Body of pancreas (tissue), 4 donors: ENCODE measurements around the gene SOX13. TPM values are rescaled to one million over a fixed set of nuclear protein-coding genes. Genes with fewer than 3 reads are reported as not detected.

Experiments
- ATAC-seq: fragments of 150-250 bp; one replicate; pipeline ENCODE4 v1.9.1; 2016
- DNase-seq, 4 donors: peaks; one replicate each; pipeline ENCODE4 v3.0.0-alpha.2; 2019
- H3K27ac ChIP-seq, 4 donors: fragments of 200-600 bp; sonication (generic); 1 replicate in 3 of 4; 2 replicates in 1 of 4; pipeline versions ENCODE4 v1.5.1 to v1.6.1; 2016 to 2019; ENCODE audit warnings: mild to moderate bottlenecking in 1 of 4, mixed read lengths in 1 of 4, moderate library complexity in 1 of 4
- H3K27me3 ChIP-seq, 2 donors: fragments of 200-600 bp; sonication (generic); one replicate each; pipeline ENCODE4 v1.6.0; 2016; ENCODE audit warnings: mild to moderate bottlenecking in 1 of 2
- H3K36me3 ChIP-seq, 2 donors: fragments of 200-600 bp; sonication (generic); replicated peaks in 1 of 2; 2 replicates each; pipeline ENCODE4 v1.5.1; 2016; ENCODE audit warnings: low read depth in 2 of 2; ENCODE audit not compliant: insufficient read depth in 1 of 2
- H3K4me1 ChIP-seq: fragments of 200-600 bp; sonication (generic); one replicate; pipeline ENCODE4 v1.6.0; 2016
- H3K4me3 ChIP-seq, 2 donors: fragments of 200-600 bp; sonication (generic); 1 replicate in 1 of 2; 2 replicates in 1 of 2; pipeline ENCODE4 v1.5.1; 2016 to 2019
- H3K9me3 ChIP-seq, 3 donors: fragments of 200-600 bp; sonication (generic); 1 replicate in 2 of 3; 2 replicates in 1 of 3; pipeline ENCODE4 v1.5.1; 2016
- CTCF ChIP-seq, 7 experiments: fragments of 450-650 bp in 4 of 7; fragments of 200-600 bp in 3 of 7; sonication (generic) in 3 of 7; IDR thresholded peaks; one replicate each; pipeline ENCODE4 v1.5.1; 2016 to 2019; ENCODE audit warnings: antibody characterized with exemption in 7 of 7
- POLR2A ChIP-seq, 3 donors: fragments of 450-650 bp; IDR thresholded peaks; one replicate each; pipeline ENCODE4 v1.6.1; 2016; ENCODE audit warnings: antibody characterized with exemption in 3 of 3, mild to moderate bottlenecking in 2 of 3
- WGBS, 2 donors: methylation state at CpG; one replicate each; pipeline ENCODE4 v1.1.5; 2017; 5-methylcytosine and 5-hydroxymethylcytosine counted together
- intact Hi-C: fragments of 100-400 bp; cut with DNase I; formaldehyde crosslinking; loops from one replicate; pipeline ENCODE4 v1.15.1; 2023
- total RNA-seq, 2 donors: library from RNA; depleted of rRNA; stranded (reverse); fragments of >200 nt; gene quantifications; one replicate each; pipeline ENCODE4 v1.1.0, GENCODE V29; 2016

SOX13 gene
- total RNA-seq, 2 donors from 2014 or later = 29.6 to 37.2 TPM

DNA sequence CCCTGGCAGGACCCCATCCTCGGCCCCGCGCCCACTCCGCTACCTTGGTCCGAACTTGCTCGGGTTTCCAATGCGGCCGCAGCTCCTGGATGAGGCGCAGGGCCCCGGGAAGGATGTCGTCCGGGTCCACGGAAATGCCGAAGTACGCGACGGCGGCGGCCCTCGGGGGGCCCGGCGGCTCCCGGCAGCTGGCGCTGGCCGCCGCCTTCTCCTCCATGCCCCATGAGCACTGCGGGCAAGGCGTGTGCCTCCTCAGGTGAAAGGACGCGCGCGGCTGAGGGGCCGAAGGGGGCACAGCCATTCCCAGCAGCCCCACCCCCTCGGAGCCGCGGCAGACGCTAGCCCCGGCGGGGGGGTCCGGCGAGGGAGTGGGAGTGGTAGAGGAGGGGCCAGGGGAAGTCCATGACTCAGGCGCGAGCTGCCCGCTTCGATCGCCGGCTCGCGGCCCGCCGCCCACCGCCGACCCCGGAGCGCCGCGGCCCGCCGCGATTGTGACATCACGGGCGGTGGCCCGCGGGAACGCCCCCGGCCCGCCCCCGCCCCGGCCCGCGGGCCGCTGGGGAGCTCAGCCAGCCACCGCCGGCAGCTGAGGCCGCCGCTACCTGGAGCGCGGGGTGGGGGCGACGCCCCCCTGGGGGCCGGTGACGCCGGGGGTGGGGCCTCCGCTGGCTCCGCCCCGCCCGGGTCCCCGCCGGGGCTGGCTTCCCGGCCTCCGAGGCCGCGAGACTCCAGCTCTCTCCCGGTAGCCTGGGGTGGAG, 78.8 kb downstream of the SOX13 start, which contains the start of gene ETNK2:
Gene ETNK2 (minus strand): TSS at position 493 of the 758 bp plus-strand sequence. CDS start 192 bp downstream, at position 301.
- TF ChIP-seq POLR2A (IDR thresholded peaks at IDR 0.05) (no peak), CTCF (IDR thresholded peaks at IDR 0.05) (no peak)
- H3K27ac ChIP-seq = peak within 1 kb of the TSS; percentile 39 to 76 (median 61)
- intact Hi-C loops = no loop called here
- H3K4me3 ChIP-seq = peak within 1 kb of the TSS; percentile 48 to 68
- DNase-seq (peak; percentile 61 to 70 (median 68)), ATAC-seq (peak; percentile 67)
- H3K4me1 ChIP-seq = peaks cover 23% of the 10 kb centered on the region
- WGBS, 2 donors = 0 to 1% methylated on average over 6 to 62 of the region's 94 CpGs
- H3K36me3 ChIP-seq = no peaks in the 10 kb centered on the region
- H3K9me3 ChIP-seq = no peaks in the 10 kb centered on the region
- H3K27me3 ChIP-seq = no peaks in the 10 kb centered on the region

DNA sequence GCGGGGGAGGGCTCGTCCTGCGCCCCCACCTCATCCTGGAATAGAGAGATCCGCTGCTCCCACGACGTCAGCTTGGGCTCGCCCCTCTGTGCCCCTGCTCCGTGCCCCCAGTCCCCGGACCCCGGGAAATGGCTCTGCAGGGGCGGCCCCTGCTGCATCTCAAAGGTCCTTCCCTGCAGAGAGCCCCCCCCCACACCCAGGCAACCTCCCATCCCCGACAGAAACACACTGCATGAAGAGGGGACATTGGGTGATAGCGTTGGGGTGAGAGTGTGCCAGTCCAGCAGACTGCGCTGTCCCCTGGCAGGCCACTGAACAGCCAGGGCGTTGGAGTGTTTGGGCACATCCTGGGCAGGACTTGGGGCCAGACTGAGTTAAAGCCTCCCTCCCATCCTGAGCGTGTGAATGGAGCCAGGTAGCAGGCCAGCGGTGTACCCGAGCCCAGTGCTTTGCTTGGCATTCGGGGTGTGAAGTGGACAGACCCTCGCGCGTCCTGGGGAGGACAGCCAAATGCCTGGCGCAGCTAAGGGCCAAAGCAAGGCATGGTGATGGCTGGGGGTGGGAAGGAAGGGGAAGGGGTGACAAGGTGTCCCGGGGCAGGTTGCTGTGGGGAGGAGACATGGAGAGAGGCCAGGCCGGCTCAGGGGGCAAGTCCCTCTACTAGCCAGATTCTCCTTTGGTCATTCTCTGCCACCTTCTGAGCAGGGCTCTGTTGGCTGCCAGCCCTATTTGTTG, 79.6 kb downstream of the SOX13 start:
- ATAC-seq = peak; percentile 19
- intact Hi-C loops = no loop called here
- Histone ChIP-seq H3K4me1 (peaks cover 23% of the 10 kb centered on the region), H3K4me3 (peak overlapping the region in 1 of 2 donors; percentile 45), H3K9me3 (no peaks in the 10 kb centered on the region), H3K27me3 (no peaks in the 10 kb centered on the region), H3K36me3 (no peaks in the 10 kb centered on the region), H3K27ac (peak overlapping the region; percentile 13 to 76 (median 56))
- no peak for TF ChIP-seq CTCF (IDR thresholded peaks at IDR 0.05)
- TF ChIP-seq POLR2A (IDR thresholded peaks at IDR 0.05) = peak in 1 of 3 donors; percentile 35
- DNase-seq = peak in 1 of 4 donors; percentile 34
- 35 to 45% methylated on average over 19 to 23 of the region's 25 CpGs for WGBS, 2 donors

GRCh38 chr1:204153667-204154066, 80.8 kb downstream of the SOX13 start:
- intact Hi-C loops = no loop called here
- no peak for DNase-seq
- 87 to 94% methylated on average over 5 of the region's 5 CpGs for WGBS, 2 donors

DNA sequence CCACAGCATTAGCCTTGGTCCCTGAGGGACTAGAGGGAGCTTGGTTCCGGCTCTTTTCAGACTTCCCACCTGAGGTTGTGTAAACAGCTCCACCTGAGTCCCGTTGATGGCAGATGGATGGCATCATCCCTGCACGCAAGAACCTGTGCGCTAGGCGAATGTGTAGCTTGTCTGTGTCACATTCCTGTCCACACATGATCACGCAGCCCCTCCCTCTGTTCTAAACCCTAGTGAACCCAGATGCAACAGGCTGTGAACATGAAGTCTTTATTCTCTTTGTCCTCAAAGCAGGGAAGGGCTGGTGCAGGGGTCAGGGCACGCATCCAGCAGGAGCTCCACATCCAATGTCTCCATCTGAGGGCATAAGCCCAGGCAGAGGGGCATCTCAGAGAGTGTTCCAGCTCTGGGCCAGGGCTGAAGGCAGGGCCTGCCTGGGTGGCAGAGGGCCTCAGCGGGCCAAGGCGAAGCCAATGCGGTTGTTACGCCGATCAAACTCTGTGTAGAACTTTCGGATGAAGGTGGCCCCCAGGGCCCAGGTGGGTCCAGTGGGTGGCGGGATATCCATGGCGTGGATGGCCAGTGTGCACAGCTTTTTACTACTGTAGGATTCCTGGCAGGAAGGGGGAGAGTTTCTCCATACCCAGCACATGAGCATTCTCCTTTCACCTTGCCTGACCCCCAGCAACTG, 81.8 kb downstream of the SOX13 start:
- Histone ChIP-seq H3K4me3 (no peak overlapping the region), H3K27ac (no peak overlapping the region), H3K4me1 (peaks cover 23% of the 10 kb centered on the region), H3K27me3 (no peaks in the 10 kb centered on the region), H3K36me3 (no peaks in the 10 kb centered on the region), H3K9me3 (no peaks in the 10 kb centered on the region)
- no peak for TF ChIP-seq POLR2A (IDR thresholded peaks at IDR 0.05)
- TF ChIP-seq CTCF (IDR thresholded peaks at IDR 0.05) = no peak
- WGBS, 2 donors = 75 to 87% methylated on average over 14 to 15 of the region's 15 CpGs
- DNase-seq (no peak), ATAC-seq (no peak)
- intact Hi-C loops = no loop called here

More at GRCh38 chr1:204153667-204154066, 80.8 kb downstream of the SOX13 start:
- no peaks in the 10 kb centered on the region for H3K9me3 ChIP-seq
- no peaks in the 10 kb centered on the region for H3K36me3 ChIP-seq
- H3K4me3 ChIP-seq = no peak overlapping the region
- H3K27me3 ChIP-seq = no peaks in the 10 kb centered on the region
- no peak overlapping the region for H3K27ac ChIP-seq
- no peak for ATAC-seq
- peaks cover 23% of the 10 kb centered on the region for H3K4me1 ChIP-seq
- TF ChIP-seq CTCF (IDR thresholded peaks at IDR 0.05) (no peak), POLR2A (IDR thresholded peaks at IDR 0.05) (no peak)
